GM12878 (cell line): ENCODE data around the gene FADS1. TPM values are rescaled to one million over a fixed set of nuclear protein-coding genes. Genes with fewer than 3 reads are reported as not detected.

Experiments
- ATAC-seq: fragments of 200-7000 bp; cut with Tn5 transposase; 3 replicates; pipeline ENCODE4 v1.9.1; 2020; ENCODE audit warnings: mild to moderate bottlenecking, moderate library complexity
- BruUV-seq: library from RNA; stranded (reverse); fragments of 400-500 nt; replicated peaks from 2 replicates; lab custom pipeline; 2021; lab: Mats Ljungman, UMichigan
- CTCF ChIA-PET: fragments of 300-600 bp; sonication (Branson Sonifier 250); formaldehyde crosslinking; extraction: SDS; loops from one replicate; lab custom pipeline; 2021; ENCODE audit warnings: inconsistent platforms; lab: Yijun Ruan, JAX
- POLR2A ChIA-PET: fragments of 350-600 bp; formaldehyde crosslinking; extraction: SDS; loops from one replicate; lab custom pipeline; 2021; ENCODE audit warnings: inconsistent platforms; lab: Charles Lee
- RAD21 ChIA-PET: fragments of 300-600 bp; sonication (Branson Sonifier 250); formaldehyde crosslinking; loops from one replicate; lab custom pipeline; 2023; ENCODE audit warnings: antibody characterized with exemption; ENCODE audit not compliant: unreplicated experiment; lab: Charles Lee
- SMC1A ChIA-PET: fragments of 300-600 bp; sonication (Branson Sonifier 250); formaldehyde crosslinking; loops from one replicate; lab custom pipeline; 2023; ENCODE audit not compliant: unreplicated experiment, uncharacterized antibody; lab: Charles Lee
- DNase-seq: peaks from one replicate; pipeline ENCODE4 v3.0.0-alpha.2; 2011; ENCODE audit warnings: low read depth, low spot score
- FAIRE-seq: peaks from 3 replicates; lab custom pipeline; 2011; peaks lifted over from hg19 to GRCh38; lab: Jason Lieb, UNC
- H2AFZ ChIP-seq: 2 replicates; pipeline ENCODE4 v1.6.0; 2011; ENCODE audit warnings: low read depth, low read length, control low read depth; ENCODE audit not compliant: control insufficient read depth
- H3K27ac ChIP-seq: 2 replicates; pipeline ENCODE4 v1.5.1; 2011; ENCODE audit warnings: control low read depth; ENCODE audit not compliant: control insufficient read depth, insufficient read depth
- H3K27me3 ChIP-seq, 2 experiments: replicated peaks in 1 of 2; 2 replicates each; pipeline versions ENCODE4 v1.6.0 to v1.6.1; 2011; ENCODE audit warnings: low read length in 1 of 2; ENCODE audit not compliant: control insufficient read depth in 2 of 2, insufficient read depth in 2 of 2
- H3K36me3 ChIP-seq, 2 experiments: 2 replicates each; pipeline ENCODE4 v1.5.1; 2011; ENCODE audit warnings: low read length in 1 of 2; ENCODE audit not compliant: control insufficient read depth in 2 of 2, insufficient read depth in 2 of 2
- H3K4me1 ChIP-seq: 2 replicates; pipeline ENCODE4 v1.6.1; 2011; ENCODE audit warnings: mild to moderate bottlenecking, low read length, moderate library complexity, mixed read lengths; ENCODE audit not compliant: control insufficient read depth, insufficient read depth
- H3K4me2 ChIP-seq: 2 replicates; pipeline ENCODE4 v1.6.0; 2011; ENCODE audit warnings: control low read depth; ENCODE audit not compliant: control insufficient read depth, insufficient read depth
- H3K4me3 ChIP-seq: fragments of 200-600 bp; sonication (generic); 2 replicates; pipeline ENCODE4 v1.5.1; 2016
- H3K79me2 ChIP-seq: 2 replicates; pipeline ENCODE4 v1.6.0; 2011; ENCODE audit warnings: low read length; ENCODE audit not compliant: control insufficient read depth, insufficient read depth
- H3K9ac ChIP-seq: 2 replicates; pipeline ENCODE4 v1.8.0; 2011; ENCODE audit warnings: low read length, control low read depth, mixed read lengths; ENCODE audit not compliant: control insufficient read depth, insufficient read depth
- H3K9me3 ChIP-seq: replicated peaks from 3 replicates; pipeline ENCODE4 v1.5.1; 2011; ENCODE audit warnings: mild to moderate bottlenecking, low read length; ENCODE audit not compliant: control insufficient read depth, insufficient read depth
- H4K20me1 ChIP-seq: 2 replicates; pipeline ENCODE4 v1.6.0; 2011; ENCODE audit not compliant: control insufficient read depth, insufficient read depth
- BHLHE40 ChIP-seq, 2 experiments: fragments of 450-650 bp in 1 of 2; IDR thresholded peaks; 2 replicates each; pipeline ENCODE4 v1.6.1; 2011 to 2017; ENCODE audit warnings: low read depth in 2 of 2, borderline replicate concordance in 1 of 2, improper control_type of control experiment in 1 of 2, low read length in 1 of 2, mild to moderate bottlenecking in 1 of 2
- BMI1 ChIP-seq: fragments of 450-650 bp; IDR thresholded peaks from 2 replicates; pipeline ENCODE4 v1.6.1; 2016; ENCODE audit warnings: mild to moderate bottlenecking, moderate library complexity, borderline replicate concordance
- BRCA1 ChIP-seq: IDR thresholded peaks from 2 replicates; pipeline ENCODE4 v1.6.1; 2011; ENCODE audit warnings: low read depth, low read length, improper control_type of control experiment
- CEBPZ ChIP-seq: fragments of 150-350 bp; IDR thresholded peaks from 2 replicates; pipeline ENCODE4 v1.6.1; 2016; ENCODE audit warnings: low read depth, low read length
- HDAC2 ChIP-seq: fragments of 200-600 bp; sonication (generic); IDR thresholded peaks from 2 replicates; pipeline ENCODE4 v1.6.1; 2017
- MEF2A ChIP-seq: IDR thresholded peaks from 2 replicates; pipeline ENCODE4 v1.6.1; 2011; ENCODE audit warnings: low read depth, mild to moderate bottlenecking, low read length, moderate library complexity; ENCODE audit not compliant: insufficient read depth
- MTA2 ChIP-seq: fragments of 450-650 bp; IDR thresholded peaks from 2 replicates; pipeline ENCODE4 v1.6.1; 2016; ENCODE audit warnings: low read depth, mild to moderate bottlenecking, moderate library complexity
- MYB ChIP-seq: fragments of 150-350 bp; IDR thresholded peaks from 2 replicates; pipeline ENCODE4 v1.6.1; 2014; ENCODE audit warnings: mild to moderate bottlenecking, low read depth, low read length, borderline replicate concordance
- NFIC ChIP-seq: IDR thresholded peaks from 2 replicates; pipeline ENCODE4 v1.6.1; 2012; ENCODE audit warnings: low read depth, mild to moderate bottlenecking, inconsistent platforms, low read length, moderate library complexity
- NKRF ChIP-seq: fragments of 450-650 bp; conservative IDR thresholded peaks from 2 replicates; pipeline ENCODE4 v1.6.1; 2017; ENCODE audit warnings: mild to moderate bottlenecking, moderate library complexity
- NR2C1 ChIP-seq: fragments of 450-650 bp; IDR thresholded peaks from 2 replicates; pipeline ENCODE4 v1.6.1; 2017; ENCODE audit warnings: antibody characterized with exemption, mild to moderate bottlenecking, moderate library complexity
- NRF1 ChIP-seq: conservative IDR thresholded peaks from 2 replicates; pipeline ENCODE4 v1.6.1; 2011; ENCODE audit warnings: mild to moderate bottlenecking, low read depth, low read length, improper control_type of control experiment
- PML ChIP-seq: IDR thresholded peaks from 2 replicates; pipeline ENCODE4 v1.6.1; 2012; ENCODE audit warnings: low read length, inconsistent platforms
- SMAD5 ChIP-seq: IDR thresholded peaks from 2 replicates; pipeline ENCODE4 v1.6.1; 2016; ENCODE audit warnings: antibody characterized with exemption, low read depth
- SMARCA5 ChIP-seq: fragments of 450-650 bp; IDR thresholded peaks from 2 replicates; pipeline ENCODE4 v1.6.1; 2017; ENCODE audit warnings: mild to moderate bottlenecking
- SREBF2 ChIP-seq: IDR thresholded peaks from 2 replicates; pipeline ENCODE4 v1.6.1; 2012; ENCODE audit warnings: mild to moderate bottlenecking, low read length
- SRF ChIP-seq, 2 experiments: IDR thresholded peaks; 2 replicates each; pipeline ENCODE4 v1.6.1; 2011; ENCODE audit warnings: low read depth in 2 of 2, low read length in 2 of 2, mild to moderate bottlenecking in 1 of 2, moderate library complexity in 1 of 2
- TAF1 ChIP-seq: IDR thresholded peaks from 2 replicates; pipeline ENCODE4 v1.6.1; 2011; ENCODE audit warnings: mild to moderate bottlenecking, low read depth, low read length, borderline replicate concordance
- ZNF207 ChIP-seq: fragments of 450-650 bp; IDR thresholded peaks from 2 replicates; pipeline ENCODE4 v1.6.1; 2014; ENCODE audit warnings: antibody characterized with exemption, mild to moderate bottlenecking, borderline replicate concordance
- ZNF622 ChIP-seq: fragments of 450-650 bp; IDR thresholded peaks from 2 replicates; pipeline ENCODE4 v1.6.1; 2017; ENCODE audit warnings: mild to moderate bottlenecking, inconsistent platforms
- WGBS: methylation state at CpG from one replicate; pipeline ENCODE4 v1.1.6; 2016; ENCODE audit warnings: low lambda C conversion rate; ENCODE audit not compliant: insufficient replicate concordance, insufficient coverage; ENCODE audit errors: missing lambda C conversion rate; 5-methylcytosine and 5-hydroxymethylcytosine counted together
- in situ Hi-C: fragments of 300-500 bp; cut with MboI; formaldehyde crosslinking; loops from 9 replicates; pipeline ENCODE4 v1.14.3; 2018; ENCODE audit warnings: mixed read lengths
- intact Hi-C: fragments of 100-400 bp; cut with micrococcal nuclease; formaldehyde crosslinking; loops from one replicate; pipeline ENCODE4 v1.14.2; 2022; ENCODE audit not compliant: unreplicated experiment
- polyA plus RNA-seq, 11 experiments: library from polyadenylated mRNA; depleted of rRNA in 4 of 11; unstranded in 6 of 11; stranded (reverse) in 5 of 11; fragments of >200 nt; fragmentation: Nextera tagmentation in 4 of 11; fragmentation: Illumina TruSeq in 1 of 11; extraction: Ambion mirVana in 4 of 11; extraction: Trizol in 1 of 11; gene quantifications; 1 replicate in 1 of 11; 2 replicates in 10 of 11; pipeline versions ENCODE4 v1.2.1 to v1.2.3, GENCODE V29; 2011 to 2016; ENCODE audit warnings: inconsistent platforms in 2 of 11, missing spikeins in 2 of 11, low read depth in 1 of 11
- total RNA-seq, 4 experiments: library from RNA; depleted of rRNA in 3 of 4; stranded (reverse); fragments of >200 nt in 3 of 4; fragmentation: Illumina TruSeq in 1 of 4; extraction: Trizol in 1 of 4; gene quantifications; 2 replicates each; pipeline versions ENCODE4 v1.2.1 to v1.2.3, GENCODE V29; 2013 to 2021

Gene FADS1
- total and polyA plus RNA-seq, 10 of the 15 experiments (the other 5 are each of a cell fraction or from before 2014, with no cell fraction given): 8.8 to 73.9 (median 39.0) TPM

GRCh38 chr11:61775106-61775505, 41.7 kb downstream of the FADS1 start (continued):
- TF ChIP-seq SREBF2 (no peak), SMARCA5 (no peak), MTA2 (no peak)

- H3K27me3 ChIP-seq: no peaks in the 10 kb centered on the region
- no peak overlapping the region for H3K4me3 ChIP-seq
- FAIRE-seq: no peak
- no peaks in the 10 kb centered on the region for H3K79me2 ChIP-seq
- H3K27ac ChIP-seq: no peak overlapping the region
- POLR2A ChIA-PET: interaction anchor here (0.6 to 0.7 kb wide), 2 partner anchors 44 to 640 kb away, joined by 4 to 5 read pairs; no protein-coding TSS in a partner anchor
- 43% methylated on average over 8 of the region's 12 CpGs for WGBS
- intact Hi-C loops: no loop called here
- no peak for ATAC-seq
- no peaks in the 10 kb centered on the region for H4K20me1 ChIP-seq
- SMC1A ChIA-PET: no interaction called here
- no peaks in the 10 kb centered on the region; the same call in 1 of the 2 replicates for H3K4me1 ChIP-seq
- H3K9ac ChIP-seq: no peak overlapping the region
- H3K9me3 ChIP-seq: no peaks in the 10 kb centered on the region
- no TSS peak for BruUV-seq
- DNase-seq: no peak
- no peak overlapping the region for H2AFZ ChIP-seq
- H3K4me2 ChIP-seq: no peak overlapping the region
- in situ Hi-C loops: no loop called here
- TF ChIP-seq NRF1: no peak
- TF ChIP-seq NFIC: no peak
- TF ChIP-seq HDAC2: no peak
- no peak for TF ChIP-seq SMAD5
- TF ChIP-seq BRCA1: no peak
- TF ChIP-seq MYB: no peak
- no peak for TF ChIP-seq BMI1
- TF ChIP-seq MEF2A: no peak
- TF ChIP-seq BHLHE40 (IDR thresholded peaks at IDR 0.05; ENCODE audit: borderline replicate concordance in 1 of 2, low read depth in 2 of 2, low read length in 1 of 2): no peak
- no peak for TF ChIP-seq ZNF207
- TF ChIP-seq NKRF: no peak
- no peak for TF ChIP-seq TAF1
- TF ChIP-seq NR2C1: no peak
- TF ChIP-seq ZNF622: no peak
- no peak for TF ChIP-seq CEBPZ
- TF ChIP-seq PML: no peak
- TF ChIP-seq SRF (IDR thresholded peaks at IDR 0.05; ENCODE audit: low read depth in 2 of 2, low read length in 2 of 2): no peak
- H3K36me3 ChIP-seq: no peaks in the 10 kb centered on the region
- RAD21 ChIA-PET: interaction anchor here (2.5 kb wide), 1 partner anchor 27 kb away, joined by 15 read pairs; no protein-coding TSS in a partner anchor
- CTCF ChIA-PET: interaction anchor here (1.6 to 7.5 kb wide), 5 partner anchors 12 to 41 kb away, joined by 4 to 88 read pairs (median 12); no protein-coding TSS in a partner anchor
Observed at GRCh38 chr11:61774411-61774810, 42.4 kb downstream of the FADS1 start.
